ENCODE measurements around the gene ATF6.
"Not testable (repeated sequence)": the region's sequence is repeated elsewhere in the genome, so short reads cannot be mapped to it uniquely, and the experiment has no call there.

The ATF6 gene

DNA sequence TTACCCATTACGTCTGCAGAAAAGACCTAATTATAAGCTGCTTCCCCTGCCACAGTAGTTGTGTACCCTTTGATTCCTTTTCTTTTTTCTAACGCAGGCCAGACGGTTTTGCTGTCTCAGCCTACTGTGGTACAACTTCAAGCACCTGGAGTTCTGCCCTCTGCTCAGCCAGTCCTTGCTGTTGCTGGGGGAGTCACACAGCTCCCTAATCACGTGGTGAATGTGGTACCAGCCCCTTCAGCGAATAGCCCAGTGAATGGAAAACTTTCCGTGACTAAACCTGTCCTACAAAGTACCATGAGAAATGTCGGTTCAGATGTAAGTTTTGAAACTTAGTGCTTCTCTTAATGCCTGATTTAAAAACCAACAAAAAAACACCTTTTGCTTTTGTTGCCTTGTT is 35.8 kb downstream of the ATF6 start:
- TF ChIP-seq, protein P1, sequence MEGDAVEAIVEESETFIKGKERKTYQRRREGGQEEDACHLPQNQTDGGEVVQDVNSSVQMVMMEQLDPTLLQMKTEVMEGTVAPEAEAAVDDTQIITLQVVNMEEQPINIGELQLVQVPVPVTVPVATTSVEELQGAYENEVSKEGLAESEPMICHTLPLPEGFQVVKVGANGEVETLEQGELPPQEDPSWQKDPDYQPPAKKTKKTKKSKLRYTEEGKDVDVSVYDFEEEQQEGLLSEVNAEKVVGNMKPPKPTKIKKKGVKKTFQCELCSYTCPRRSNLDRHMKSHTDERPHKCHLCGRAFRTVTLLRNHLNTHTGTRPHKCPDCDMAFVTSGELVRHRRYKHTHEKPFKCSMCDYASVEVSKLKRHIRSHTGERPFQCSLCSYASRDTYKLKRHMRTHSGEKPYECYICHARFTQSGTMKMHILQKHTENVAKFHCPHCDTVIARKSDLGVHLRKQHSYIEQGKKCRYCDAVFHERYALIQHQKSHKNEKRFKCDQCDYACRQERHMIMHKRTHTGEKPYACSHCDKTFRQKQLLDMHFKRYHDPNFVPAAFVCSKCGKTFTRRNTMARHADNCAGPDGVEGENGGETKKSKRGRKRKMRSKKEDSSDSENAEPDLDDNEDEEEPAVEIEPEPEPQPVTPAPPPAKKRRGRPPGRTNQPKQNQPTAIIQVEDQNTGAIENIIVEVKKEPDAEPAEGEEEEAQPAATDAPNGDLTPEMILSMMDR (conservative IDR thresholded peaks at IDR 0.05; ENCODE audit: low read depth, low read length), result no peak
- H3K9ac ChIP-seq, result peak overlapping the region; percentile 50
- peak overlapping the region; percentile 77 for H3K4me3 ChIP-seq (IDR thresholded peaks at IDR 0.05; ENCODE audit: insufficient read depth, low read depth, low read length)
- no peaks in the 10 kb centered on the region for H3K27me3 ChIP-seq (ENCODE audit: insufficient read depth, low read depth)
- H3K27ac ChIP-seq, result peak overlapping the region; percentile 93
- peaks cover 11% of the 10 kb centered on the region; the same call in 1 of the 2 replicates for H3K79me2 ChIP-seq (ENCODE audit: insufficient read depth, low read depth)
- H4K20me1 ChIP-seq (ENCODE audit: insufficient read depth), result no peaks in the 10 kb centered on the region
- peak overlapping the region; percentile 5; the same call in 1 of the 2 replicates for H2AFZ ChIP-seq (ENCODE audit: low read depth)
- no peaks in the 10 kb centered on the region; the same call in 1 of the 2 replicates for H3K36me3 ChIP-seq (ENCODE audit: insufficient read depth)
- peak overlapping the region; percentile 92 for H3K4me2 ChIP-seq
- peaks cover 100% of the 10 kb centered on the region for H3K4me1 ChIP-seq (ENCODE audit: low read depth, poor library complexity, severe bottlenecking)

DNA sequence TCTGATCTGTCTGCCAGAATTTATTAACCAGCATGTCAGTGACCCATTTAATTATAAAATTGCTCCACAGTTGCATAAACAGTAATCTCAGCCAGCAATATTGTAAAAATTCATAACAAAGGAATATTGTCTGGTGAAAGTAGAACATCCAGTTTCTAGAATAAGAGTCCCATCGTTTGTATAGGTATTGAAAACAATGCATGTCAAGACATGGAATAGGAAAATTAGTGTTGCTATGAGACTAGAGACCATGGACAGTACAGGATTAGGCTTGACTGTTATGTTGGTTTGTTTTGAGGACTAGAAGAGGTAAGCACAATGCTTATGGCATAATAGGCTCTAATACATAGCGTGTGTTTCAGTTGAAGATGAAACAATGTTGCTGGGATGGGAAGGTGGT is 37.1 kb downstream of the ATF6 start:
- Histone ChIP-seq H4K20me1 (ENCODE audit: insufficient read depth) (no peaks in the 10 kb centered on the region), H3K4me2 (peak overlapping the region; percentile 92), H3K4me1 (ENCODE audit: low read depth, poor library complexity, severe bottlenecking) (peaks cover 100% of the 10 kb centered on the region), H3K27ac (peak overlapping the region; percentile 93), H3K36me3 (ENCODE audit: insufficient read depth) (no peaks in the 10 kb centered on the region), H3K27me3 (ENCODE audit: insufficient read depth, low read depth) (no peaks in the 10 kb centered on the region), H2AFZ (ENCODE audit: low read depth) (no peak overlapping the region), H3K9ac (peak overlapping the region; percentile 50), H3K79me2 (ENCODE audit: insufficient read depth, low read depth) (peaks cover 18% of the 10 kb centered on the region; the same call in 1 of the 2 replicates), H3K4me3 (IDR thresholded peaks at IDR 0.05; ENCODE audit: insufficient read depth, low read depth, low read length) (no peak overlapping the region)
- TF ChIP-seq, protein P1 (conservative IDR thresholded peaks at IDR 0.05; ENCODE audit: low read depth, low read length), result no peak

DNA sequence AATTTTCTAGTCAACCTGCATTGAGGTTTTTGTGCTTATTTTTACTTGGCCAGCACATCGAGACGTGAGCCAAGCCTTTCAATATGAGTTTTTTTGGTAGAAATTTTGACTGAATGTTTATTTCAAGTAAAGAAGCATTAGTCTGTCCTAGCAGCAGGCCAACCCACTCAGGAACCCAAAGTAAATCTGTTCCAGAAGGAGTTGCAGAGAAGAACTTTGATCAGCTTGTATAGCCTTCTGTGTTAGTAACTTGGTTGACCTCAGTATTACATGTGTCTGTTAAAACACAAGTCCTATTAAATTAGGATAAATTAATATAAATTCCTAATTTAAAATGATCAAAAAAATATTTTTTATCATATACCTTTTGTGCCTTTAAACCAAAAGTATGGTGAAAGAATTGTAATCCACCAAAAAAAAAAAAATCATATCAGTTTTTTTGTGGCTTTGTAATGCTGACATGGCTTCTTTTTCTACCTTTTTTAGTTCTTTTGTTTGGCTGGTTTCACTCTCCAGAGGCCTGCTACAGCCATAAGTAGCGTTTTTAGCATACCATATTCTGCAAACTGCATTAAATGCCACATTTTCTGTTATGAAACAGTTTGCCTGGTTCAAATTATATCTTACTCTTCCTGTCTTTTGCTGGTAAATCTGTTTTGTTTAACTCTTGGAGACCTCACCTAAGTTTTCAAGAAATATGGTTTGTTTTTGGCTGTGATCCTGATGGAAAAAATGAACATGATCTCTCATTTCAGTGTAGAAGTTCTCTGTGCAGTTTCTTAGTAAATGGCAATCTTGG is 39.5 kb downstream of the ATF6 start:
- peaks cover 38% of the 10 kb centered on the region; the same call in 1 of the 2 replicates for H3K79me2 ChIP-seq (ENCODE audit: insufficient read depth, low read depth)
- H2AFZ ChIP-seq (ENCODE audit: low read depth), result 0 out of 2 replicates have a peak overlapping the region, but pooled peaks have one; percentile 6
- H3K27me3 ChIP-seq (ENCODE audit: insufficient read depth, low read depth), result no peaks in the 10 kb centered on the region
- TF ChIP-seq, protein P1 (conservative IDR thresholded peaks at IDR 0.05; ENCODE audit: low read depth, low read length), result 0 out of 2 replicates have a peak, but pooled peaks have one; percentile 23
- peaks cover 7% of the 10 kb centered on the region; the same call in 1 of the 2 replicates for H3K36me3 ChIP-seq (ENCODE audit: insufficient read depth)
- H3K4me1 ChIP-seq (ENCODE audit: low read depth, poor library complexity, severe bottlenecking), result peaks cover 100% of the 10 kb centered on the region
- H4K20me1 ChIP-seq (ENCODE audit: insufficient read depth), result no peaks in the 10 kb centered on the region
- peak overlapping the region; percentile 70 for H3K9ac ChIP-seq
- H3K4me2 ChIP-seq, result peak overlapping the region; percentile 86
- peak overlapping the region; percentile 93 for H3K27ac ChIP-seq
- peak overlapping the region; percentile 71 for H3K4me3 ChIP-seq (IDR thresholded peaks at IDR 0.05; ENCODE audit: insufficient read depth, low read depth, low read length)

DNA sequence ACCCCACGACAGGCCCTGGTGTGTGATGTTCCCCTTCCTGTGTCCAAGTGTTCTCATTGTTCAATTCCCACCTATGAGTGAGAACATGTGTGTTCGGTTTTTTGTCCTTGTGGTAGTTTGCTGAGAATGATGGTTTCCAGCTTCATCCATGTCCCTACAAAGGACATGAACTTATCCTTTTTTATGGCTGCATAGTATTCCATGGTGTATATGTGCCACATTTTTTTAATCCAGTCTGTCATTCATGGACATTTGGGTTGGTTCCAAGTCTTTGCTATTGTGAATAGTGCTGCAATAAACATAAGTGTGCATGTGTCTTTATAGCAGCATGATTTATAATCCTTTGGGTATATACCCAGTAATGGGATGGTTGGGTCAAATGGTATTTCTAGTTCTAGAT is 43.1 kb downstream of the ATF6 start:
- Histone ChIP-seq H3K79me2 (ENCODE audit: insufficient read depth, low read depth) (peaks cover 58% of the 10 kb centered on the region; the same call in 1 of the 2 replicates), H3K4me3 (IDR thresholded peaks at IDR 0.05; ENCODE audit: insufficient read depth, low read depth, low read length) (peak overlapping the region; percentile 22), H3K27ac (peak overlapping the region; percentile 93; the same call in 1 of the 2 replicates), H3K4me1 (ENCODE audit: low read depth, poor library complexity, severe bottlenecking) (peaks cover 97% of the 10 kb centered on the region), H3K36me3 (ENCODE audit: insufficient read depth) (peaks cover 16% of the 10 kb centered on the region; the same call in 1 of the 2 replicates), H3K4me2 (0 out of 2 replicates have a peak overlapping the region, but pooled peaks have one; percentile 86)
- H4K20me1 ChIP-seq (ENCODE audit: insufficient read depth); H3K27me3 ChIP-seq (ENCODE audit: insufficient read depth, low read depth); H3K9ac ChIP-seq; H2AFZ ChIP-seq (ENCODE audit: low read depth): not testable (repeated sequence)

DNA sequence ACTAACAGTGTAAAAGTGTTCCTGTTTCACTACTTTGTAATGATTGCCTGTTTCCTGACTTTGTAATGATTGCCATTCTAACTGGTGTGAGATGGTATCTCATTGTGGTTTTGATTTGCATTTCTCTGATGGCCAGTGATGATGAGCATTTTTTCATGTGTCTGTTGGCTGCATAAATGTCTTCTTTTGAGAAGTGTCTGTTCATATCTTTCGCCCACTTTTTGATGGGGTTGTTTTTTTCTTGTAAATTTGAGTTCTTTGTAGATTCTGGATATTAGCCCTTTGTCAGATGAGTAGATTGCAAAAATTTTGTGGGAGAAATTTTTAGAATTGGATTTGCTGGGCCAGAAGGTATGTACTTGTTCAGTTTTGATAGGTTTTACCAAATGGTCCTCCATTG is 43.5 kb downstream of the ATF6 start:
- H3K4me1 ChIP-seq (ENCODE audit: low read depth, poor library complexity, severe bottlenecking), result peaks cover 97% of the 10 kb centered on the region
- peaks cover 18% of the 10 kb centered on the region; the same call in 1 of the 2 replicates for H3K36me3 ChIP-seq (ENCODE audit: insufficient read depth)
- H3K4me3 ChIP-seq (IDR thresholded peaks at IDR 0.05; ENCODE audit: insufficient read depth, low read depth, low read length), result peak overlapping the region; percentile 22
- H4K20me1 ChIP-seq (ENCODE audit: insufficient read depth); H3K27me3 ChIP-seq (ENCODE audit: insufficient read depth, low read depth); H2AFZ ChIP-seq (ENCODE audit: low read depth); H3K9ac ChIP-seq: not testable (repeated sequence)
- peak overlapping the region; percentile 26 for H3K4me2 ChIP-seq
- peak overlapping the region; percentile 37; the same call in 1 of the 2 replicates for H3K27ac ChIP-seq
- peaks cover 58% of the 10 kb centered on the region; the same call in 1 of the 2 replicates for H3K79me2 ChIP-seq (ENCODE audit: insufficient read depth, low read depth)

All from KMS-11 (cell line).